Neural cell (in vitro differentiated cells): ENCODE measurements around the gene MDFIC. TPM values are rescaled to one million over a fixed set of nuclear protein-coding genes. Genes with fewer than 3 reads are reported as not detected.

Experiments
- H2AFZ ChIP-seq: fragments of 200-600, 300-800 bp; sonication (generic), shearing (Covaris generic); 2 replicates; pipeline ENCODE4 v1.6.0; 2014; ENCODE audit warnings: low read depth, mild to moderate bottlenecking, antibody characterized with exemption, low read length, moderate library complexity
- H3F3A ChIP-seq: fragments of 200-600 bp; shearing (Covaris generic); 2 replicates; pipeline ENCODE4 v1.6.1; 2016; ENCODE audit warnings: mild to moderate bottlenecking, moderate library complexity, mixed read lengths, antibody characterized with exemption, low read length; ENCODE audit not compliant: insufficient read depth, poor library complexity, severe bottlenecking
- H3K27ac ChIP-seq: fragments of 200-600, 300-800 bp; sonication (generic), shearing (Covaris generic); 2 replicates; pipeline ENCODE4 v1.5.1; 2014; ENCODE audit warnings: mild to moderate bottlenecking, low read length, moderate library complexity
- H3K27me3 ChIP-seq: fragments of 300-800, 200-600 bp; sonication (generic), shearing (Covaris generic); 2 replicates; pipeline ENCODE4 v1.6.0; 2014; ENCODE audit warnings: mild to moderate bottlenecking, low read depth, low read length, moderate library complexity; ENCODE audit not compliant: insufficient read depth
- H3K36me3 ChIP-seq: fragments of 300-800, 200-600 bp; sonication (generic), shearing (Covaris generic); 2 replicates; pipeline ENCODE4 v1.5.1; 2014; ENCODE audit warnings: mild to moderate bottlenecking, antibody characterized with exemption, low read length, moderate library complexity; ENCODE audit not compliant: insufficient read depth
- H3K4me2 ChIP-seq: fragments of 300-800, 200-600 bp; sonication (generic), shearing (Covaris generic); 2 replicates; pipeline ENCODE4 v1.6.0; 2014; ENCODE audit warnings: mild to moderate bottlenecking, low read length
- H3K4me3 ChIP-seq: fragments of 300-800, 200-600 bp; sonication (generic), shearing (Covaris generic); 2 replicates; pipeline ENCODE4 v1.5.1; 2014; ENCODE audit warnings: mild to moderate bottlenecking, low read length, moderate library complexity
- H3K79me2 ChIP-seq: fragments of 200-600 bp; shearing (Covaris generic); replicated peaks from 2 replicates; pipeline ENCODE4 v1.6.0; 2014; ENCODE audit warnings: mild to moderate bottlenecking, low read length, moderate library complexity; ENCODE audit not compliant: insufficient read depth
- H3K9ac ChIP-seq: fragments of 300-800, 200-600 bp; sonication (generic), shearing (Covaris generic); 2 replicates; pipeline ENCODE4 v1.6.1; 2016; ENCODE audit warnings: mild to moderate bottlenecking, low read length, mixed read lengths
- H3K9me2 ChIP-seq: fragments of 200-600 bp; shearing (Covaris generic); 2 replicates; pipeline ENCODE4 v1.6.1; 2016; ENCODE audit warnings: mild to moderate bottlenecking, low read length, mixed read lengths; ENCODE audit not compliant: insufficient read depth
- H3K9me3 ChIP-seq: fragments of 200-600, 300-800 bp; sonication (generic), shearing (Covaris generic); 2 replicates; pipeline ENCODE4 v1.6.1; 2016; ENCODE audit warnings: mild to moderate bottlenecking, mixed run types, low read length, moderate library complexity, mixed read lengths
- H4K20me1 ChIP-seq: fragments of 200-600 bp; shearing (Covaris generic); 2 replicates; pipeline ENCODE4 v1.6.1; 2016; ENCODE audit warnings: mild to moderate bottlenecking, mixed run types; ENCODE audit not compliant: insufficient read depth
- EP300 ChIP-seq: fragments of 450-650 bp; conservative IDR thresholded peaks from 2 replicates; pipeline ENCODE4 v1.6.1; 2014; ENCODE audit warnings: antibody characterized with exemption, mild to moderate bottlenecking, moderate library complexity; ENCODE audit not compliant: poor library complexity, severe bottlenecking
- EZH2 ChIP-seq: fragments of 200-600, 300-800 bp; shearing (Covaris generic), sonication (generic); IDR thresholded peaks from 2 replicates; pipeline ENCODE4 v1.6.1; 2014; ENCODE audit warnings: antibody characterized with exemption, low read length, borderline replicate concordance, mild to moderate bottlenecking; ENCODE audit not compliant: insufficient read depth, poor library complexity, severe bottlenecking
- MXI1 ChIP-seq: fragments of 450-650 bp; conservative IDR thresholded peaks from 2 replicates; pipeline ENCODE4 v1.6.1; 2014; ENCODE audit warnings: antibody characterized with exemption, mild to moderate bottlenecking; ENCODE audit not compliant: poor library complexity, severe bottlenecking
- POLR2AphosphoS5 ChIP-seq: IDR thresholded peaks from 2 replicates; pipeline ENCODE4 v1.6.1; 2012
- RAD21 ChIP-seq: fragments of 450-650 bp; conservative IDR thresholded peaks from 2 replicates; pipeline ENCODE4 v1.6.1; 2014; ENCODE audit warnings: antibody characterized with exemption, mild to moderate bottlenecking, moderate library complexity
- REST ChIP-seq: IDR thresholded peaks from 2 replicates; pipeline ENCODE4 v1.6.1; 2012; ENCODE audit warnings: borderline replicate concordance
- SMC3 ChIP-seq: fragments of 450-650 bp; conservative IDR thresholded peaks from 2 replicates; pipeline ENCODE4 v1.6.1; 2014; ENCODE audit warnings: antibody characterized with exemption, mild to moderate bottlenecking, moderate library complexity; ENCODE audit not compliant: poor library complexity
- TAF1 ChIP-seq: IDR thresholded peaks from 2 replicates; pipeline ENCODE4 v1.6.1; 2012; ENCODE audit warnings: low read depth
- polyA plus RNA-seq: library from polyadenylated mRNA; depleted of rRNA; stranded (reverse); fragments of >200 nt; gene quantifications from 2 replicates; pipeline ENCODE4 v1.2.3, GENCODE V29; 2014
- TF ChIP-seq, protein P1 (sequence below): fragments of 450-650 bp; IDR thresholded peaks from 2 replicates; pipeline ENCODE4 v1.5.1; 2014; ENCODE audit warnings: antibody characterized with exemption, mild to moderate bottlenecking, moderate library complexity; ENCODE audit not compliant: poor library complexity, severe bottlenecking

Gene MDFIC
- polyA plus RNA-seq, 1 donor from 2014 or later: 0.85 TPM

GRCh38 chr7:115037128-115037802 is 115.4 kb downstream of the MDFIC start:
- Histone ChIP-seq H3K9ac (no peak overlapping the region), H2AFZ (no peak overlapping the region), H3K27ac (no peak overlapping the region), H3K27me3 (no peaks in the 10 kb centered on the region), H3K79me2 (no peaks in the 10 kb centered on the region), H4K20me1 (no peaks in the 10 kb centered on the region), H3F3A (no peaks in the 10 kb centered on the region), H3K9me3 (no peaks in the 10 kb centered on the region), H3K36me3 (no peaks in the 10 kb centered on the region), H3K4me2 (no peak overlapping the region), H3K4me3 (no peak overlapping the region), H3K9me2 (no peaks in the 10 kb centered on the region)
- TF ChIP-seq TAF1 (no peak), RAD21 (no peak), EP300 (no peak), SMC3 (no peak), EZH2 (no peak), MXI1 (no peak), REST (no peak), POLR2AphosphoS5 (no peak)
- TF ChIP-seq, protein P1, sequence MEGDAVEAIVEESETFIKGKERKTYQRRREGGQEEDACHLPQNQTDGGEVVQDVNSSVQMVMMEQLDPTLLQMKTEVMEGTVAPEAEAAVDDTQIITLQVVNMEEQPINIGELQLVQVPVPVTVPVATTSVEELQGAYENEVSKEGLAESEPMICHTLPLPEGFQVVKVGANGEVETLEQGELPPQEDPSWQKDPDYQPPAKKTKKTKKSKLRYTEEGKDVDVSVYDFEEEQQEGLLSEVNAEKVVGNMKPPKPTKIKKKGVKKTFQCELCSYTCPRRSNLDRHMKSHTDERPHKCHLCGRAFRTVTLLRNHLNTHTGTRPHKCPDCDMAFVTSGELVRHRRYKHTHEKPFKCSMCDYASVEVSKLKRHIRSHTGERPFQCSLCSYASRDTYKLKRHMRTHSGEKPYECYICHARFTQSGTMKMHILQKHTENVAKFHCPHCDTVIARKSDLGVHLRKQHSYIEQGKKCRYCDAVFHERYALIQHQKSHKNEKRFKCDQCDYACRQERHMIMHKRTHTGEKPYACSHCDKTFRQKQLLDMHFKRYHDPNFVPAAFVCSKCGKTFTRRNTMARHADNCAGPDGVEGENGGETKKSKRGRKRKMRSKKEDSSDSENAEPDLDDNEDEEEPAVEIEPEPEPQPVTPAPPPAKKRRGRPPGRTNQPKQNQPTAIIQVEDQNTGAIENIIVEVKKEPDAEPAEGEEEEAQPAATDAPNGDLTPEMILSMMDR: no peak

DNA sequence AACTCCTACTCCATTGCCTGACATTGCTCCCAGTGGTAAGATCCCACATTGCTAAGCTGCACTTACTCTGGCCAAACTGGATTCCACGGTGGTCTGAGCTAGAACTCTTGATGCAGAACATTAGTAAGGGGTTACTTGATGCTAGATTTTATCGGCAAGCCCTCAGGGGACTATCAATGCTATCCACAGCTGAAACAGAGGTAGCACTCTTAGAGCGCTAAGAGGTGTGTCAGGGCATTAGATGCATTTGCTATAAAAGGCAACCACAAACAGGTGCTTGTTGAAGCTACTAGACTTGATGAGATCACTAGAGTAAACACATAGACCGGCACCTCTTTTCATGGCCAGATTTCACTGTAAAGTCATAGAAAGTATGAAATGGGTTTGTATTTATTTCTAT is 116.3 kb downstream of the MDFIC start:
- H3K4me2 ChIP-seq: no peak overlapping the region
- no peak overlapping the region for H3K9ac ChIP-seq
- no peaks in the 10 kb centered on the region for H3K79me2 ChIP-seq
- no peaks in the 10 kb centered on the region for H4K20me1 ChIP-seq
- no peak for TF ChIP-seq POLR2AphosphoS5
- no peak for TF ChIP-seq REST
- TF ChIP-seq TAF1: no peak
- TF ChIP-seq, protein P1: no peak
- TF ChIP-seq MXI1: no peak
- no peak for TF ChIP-seq SMC3
- TF ChIP-seq EP300: no peak
- no peak for TF ChIP-seq RAD21
- no peak for TF ChIP-seq EZH2
- no peaks in the 10 kb centered on the region for H3K36me3 ChIP-seq
- no peaks in the 10 kb centered on the region for H3K9me2 ChIP-seq
- no peaks in the 10 kb centered on the region for H3K9me3 ChIP-seq
- H3K27me3 ChIP-seq: no peaks in the 10 kb centered on the region
- H2AFZ ChIP-seq: no peak overlapping the region
- no peaks in the 10 kb centered on the region for H3F3A ChIP-seq
- no peak overlapping the region for H3K4me3 ChIP-seq
- no peak overlapping the region for H3K27ac ChIP-seq
